HG03025 (cell line): ENCODE measurements around the gene JAZF1.

Experiments used
- ATAC-seq: cut with Tn5 transposase; IDR thresholded peaks from one replicate; pipeline ENCODE4 v1.9.1; 2021; ENCODE audit warnings: mild to moderate bottlenecking, moderate library complexity; ENCODE audit not compliant: unreplicated experiment, low FRiP score

The JAZF1 gene

DNA sequence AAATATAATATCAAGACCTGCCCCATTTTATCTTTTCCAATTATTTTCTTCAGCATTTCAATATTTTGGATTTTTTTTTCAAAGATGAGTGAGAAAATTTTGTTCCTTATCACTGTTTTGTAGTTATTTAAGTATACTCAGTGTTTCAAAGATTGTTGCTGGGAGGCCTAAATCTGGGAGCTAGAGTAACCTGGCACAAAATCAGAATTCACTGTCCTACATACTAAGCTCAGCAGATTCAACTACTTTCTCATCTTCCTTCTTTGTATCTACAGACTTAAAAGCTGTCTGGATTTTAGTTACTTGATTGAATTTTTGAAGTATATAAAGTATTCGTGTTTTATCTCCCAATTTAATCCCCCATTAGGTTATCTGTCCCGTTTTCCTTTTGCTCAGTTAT is 354.7 kb downstream of the JAZF1 start:
- ATAC-seq, result no peak

DNA sequence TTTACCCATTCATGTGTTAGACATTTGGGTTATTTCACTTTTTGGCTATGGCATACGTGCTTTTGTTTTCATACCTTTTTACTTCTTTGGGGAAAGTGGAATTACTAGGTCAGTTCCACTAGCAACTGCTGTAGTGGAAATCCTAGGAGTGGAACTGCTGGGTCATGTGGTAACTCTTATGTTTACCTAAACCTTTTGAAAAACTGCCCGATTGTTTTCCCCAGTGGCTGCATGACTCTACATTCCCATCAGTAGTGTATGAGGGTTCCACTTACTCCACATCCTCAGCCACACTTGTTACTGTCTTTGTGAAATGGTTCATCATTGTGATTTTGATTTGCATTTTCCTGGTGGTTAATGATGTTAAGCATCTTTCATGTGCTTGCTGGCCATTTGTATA is 358.4 kb downstream of the JAZF1 start:
- ATAC-seq, result no peak

DNA sequence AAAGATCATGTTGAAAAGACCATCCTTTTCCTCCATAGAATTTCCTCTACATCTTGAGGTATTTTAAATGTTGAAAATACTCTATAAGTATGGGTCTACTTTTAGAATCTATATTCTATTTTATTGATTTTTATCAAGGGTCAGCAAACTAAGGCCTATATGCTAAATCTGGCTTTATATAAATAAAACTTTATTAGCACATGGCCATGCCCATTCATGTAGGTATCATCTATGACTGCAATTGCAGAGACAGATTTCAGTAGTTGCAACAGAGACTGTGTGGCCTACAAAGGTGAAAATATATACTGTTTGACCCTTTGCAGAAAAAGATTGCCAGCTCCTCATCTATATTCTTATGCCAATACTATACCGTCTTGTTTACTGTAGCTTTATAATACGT is 367.9 kb downstream of the JAZF1 start:
- ATAC-seq, result no peak

DNA sequence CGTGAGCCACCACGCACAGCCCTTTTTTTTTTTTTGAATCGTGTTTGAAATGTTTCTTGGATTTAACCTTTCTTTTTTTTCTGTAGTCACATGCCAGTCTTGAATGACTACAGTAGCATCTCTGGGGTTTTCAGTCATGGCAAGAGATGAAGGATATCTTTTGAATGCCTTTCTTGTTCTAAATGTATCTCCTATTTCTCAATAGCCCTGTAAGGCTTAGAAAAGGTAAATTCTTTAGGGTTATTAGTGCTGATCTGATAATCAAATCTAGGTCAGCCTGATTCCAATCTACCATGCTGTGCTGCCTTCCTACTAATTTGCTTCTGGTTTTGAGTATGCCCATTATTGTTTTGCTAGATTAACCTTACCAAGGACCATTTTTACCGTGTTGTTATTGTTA is 370.4 kb downstream of the JAZF1 start:
- ATAC-seq, result no peak

DNA sequence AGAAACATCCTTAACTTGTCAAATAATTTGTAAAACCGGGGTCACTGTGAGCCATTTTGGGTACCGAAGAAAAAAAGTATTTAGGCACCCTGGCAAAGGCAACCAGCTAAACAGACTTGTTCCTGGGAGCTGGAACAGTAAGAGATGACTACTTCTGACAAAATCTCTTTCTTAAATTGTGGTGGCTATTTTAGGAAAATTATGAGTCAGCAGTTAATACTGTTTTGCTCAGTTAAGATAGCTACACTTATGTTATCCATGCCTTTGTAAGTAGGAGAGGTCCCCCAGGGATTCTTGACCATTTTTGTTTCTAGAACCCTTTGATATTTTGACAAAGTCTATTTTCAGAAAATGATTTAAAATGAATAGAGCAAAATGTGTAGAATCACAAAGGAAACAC is 372.0 kb downstream of the JAZF1 start:
- no peak for ATAC-seq

DNA sequence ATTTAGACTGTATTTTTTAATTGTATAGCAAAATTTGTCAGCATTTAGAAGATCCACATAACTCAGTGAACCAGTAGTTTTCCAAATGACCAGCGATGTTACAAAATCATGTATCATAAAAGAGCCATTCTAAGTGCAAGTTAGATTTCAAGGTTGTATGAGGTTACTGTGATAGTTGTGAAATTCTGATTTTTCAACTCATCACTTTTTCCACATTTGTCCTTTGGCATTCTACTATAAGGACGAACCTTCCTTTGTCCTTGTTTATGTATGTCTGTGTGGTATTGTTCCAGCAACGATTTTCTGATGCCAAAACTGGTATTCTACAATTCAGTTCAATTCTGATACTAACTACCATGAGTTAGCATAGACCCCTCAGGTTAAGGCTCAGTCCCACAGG is 376.5 kb downstream of the JAZF1 start:
- no peak for ATAC-seq

DNA sequence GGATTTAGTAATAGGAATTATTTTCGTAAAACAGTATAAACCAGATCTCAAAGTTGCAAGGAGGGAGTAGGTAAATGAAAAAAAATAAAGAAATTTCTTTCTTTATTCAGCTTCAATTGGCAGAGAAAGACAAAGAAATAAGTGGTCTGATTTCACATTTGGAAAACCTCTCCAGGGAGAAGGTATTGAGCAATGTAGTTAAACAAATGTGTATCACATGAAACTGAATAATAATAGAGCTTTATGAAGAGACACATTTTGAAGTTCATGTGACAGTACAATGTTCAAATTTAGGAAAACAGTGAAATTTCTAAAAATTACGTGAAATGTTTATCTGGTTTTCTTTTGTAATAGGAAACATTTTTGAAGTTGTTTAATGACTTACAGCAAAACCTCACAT is 377.6 kb downstream of the JAZF1 start:
- no peak for ATAC-seq

DNA sequence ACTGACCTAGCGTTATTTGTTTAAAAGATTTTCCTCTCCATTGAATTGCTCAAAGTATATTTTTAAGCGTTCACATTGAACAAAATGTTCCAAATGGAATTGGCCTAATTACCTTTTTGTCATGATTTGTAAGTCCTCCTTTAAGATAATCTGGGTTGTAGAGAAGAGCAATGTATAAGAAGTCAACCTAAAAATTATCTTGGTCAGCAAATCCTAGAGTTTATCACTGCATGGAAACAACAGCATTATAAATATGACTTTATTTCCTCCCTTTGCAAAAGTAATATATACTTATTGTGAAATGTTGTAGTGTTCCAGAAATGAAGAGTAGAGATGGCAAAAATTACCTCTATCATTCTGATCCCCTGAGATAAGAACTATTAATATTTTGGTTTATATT is 381.4 kb downstream of the JAZF1 start:
- no peak for ATAC-seq

DNA sequence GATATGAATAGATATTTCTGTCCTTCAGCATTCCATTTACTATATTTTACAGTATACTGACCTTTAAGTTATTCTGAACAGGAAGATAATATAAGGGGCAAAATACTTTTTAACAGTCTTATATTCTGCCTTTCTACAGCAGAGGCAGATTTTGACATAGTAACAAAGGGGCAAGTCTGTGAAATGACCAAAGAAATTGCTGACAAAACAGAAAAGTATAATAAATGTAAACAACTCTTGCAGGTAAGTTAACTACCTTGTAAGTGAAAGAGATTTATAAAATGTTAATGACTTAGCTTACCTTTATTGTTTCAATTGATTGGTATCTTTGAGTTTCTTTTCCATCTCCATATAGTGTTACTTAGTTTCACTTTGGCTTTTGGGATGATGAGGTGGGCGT is 384.6 kb downstream of the JAZF1 start:
- ATAC-seq, result no peak

DNA sequence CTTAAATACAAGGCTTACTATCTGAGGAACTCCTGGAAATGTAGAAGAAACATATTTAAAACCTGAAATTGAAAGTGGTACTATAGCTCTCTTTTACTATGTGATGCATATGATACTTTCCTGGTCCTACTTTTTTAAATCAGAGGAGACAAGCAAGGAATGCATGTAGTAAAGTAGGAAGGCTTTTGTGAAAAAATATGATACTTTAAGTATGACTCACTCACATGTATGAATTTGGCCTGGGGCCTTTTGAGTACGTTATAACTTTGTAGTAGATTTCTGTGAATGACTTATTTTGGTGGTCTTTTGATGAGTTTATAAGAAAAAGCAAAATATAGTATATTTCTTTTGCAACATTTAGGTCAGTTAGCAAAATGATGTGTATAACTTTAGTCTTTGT is 386.8 kb downstream of the JAZF1 start:
- no peak for ATAC-seq

DNA sequence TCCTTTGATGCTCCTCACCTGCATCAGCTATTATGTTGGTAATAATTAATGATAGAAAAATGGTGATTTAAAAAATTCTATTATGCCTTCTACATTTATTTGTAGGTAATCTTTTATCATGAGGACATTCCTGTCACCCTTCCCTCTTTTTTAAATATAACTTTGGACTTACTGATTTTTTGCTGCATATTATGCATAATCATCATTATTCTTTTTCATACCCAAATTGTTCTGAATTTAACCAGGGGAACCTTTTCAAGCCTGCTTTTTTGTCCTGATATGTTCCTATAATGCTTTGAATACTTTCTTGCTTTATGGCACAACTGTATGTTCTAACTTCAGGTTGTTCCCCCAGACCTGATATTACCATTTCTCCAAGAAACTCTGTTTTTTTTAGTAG is 392.2 kb downstream of the JAZF1 start:
- no peak for ATAC-seq

DNA sequence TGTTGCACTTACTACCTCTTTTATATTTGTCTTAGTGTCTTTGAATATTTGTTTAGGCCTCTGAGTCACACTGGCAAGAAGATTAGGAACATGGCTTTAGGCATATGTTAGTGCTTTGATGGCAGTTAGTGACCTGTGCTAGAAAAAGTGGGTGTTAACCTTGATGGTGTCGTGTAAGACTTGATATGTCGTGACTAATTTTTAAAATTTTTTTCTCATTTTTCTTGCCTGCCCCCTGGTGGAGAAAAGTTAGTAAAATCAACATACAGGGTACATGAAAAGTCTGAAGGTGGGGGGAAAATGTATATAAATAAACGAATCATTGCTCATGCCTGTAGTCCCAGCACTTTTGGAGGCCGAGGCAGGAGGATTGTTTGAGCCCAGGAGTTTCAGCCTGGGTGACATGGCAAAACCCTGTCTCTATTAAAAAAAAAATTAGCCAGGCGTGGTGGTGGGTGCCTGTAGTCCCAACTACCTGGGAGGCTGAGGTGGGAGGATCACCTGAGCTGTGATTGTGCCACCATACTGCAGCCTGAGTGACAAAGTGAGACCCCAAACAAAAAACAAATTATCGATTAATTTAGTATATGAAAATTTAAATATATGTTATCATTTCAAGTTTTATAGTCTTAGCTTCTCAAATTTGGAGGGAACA is 396.1 kb downstream of the JAZF1 start:
- no peak for ATAC-seq

DNA sequence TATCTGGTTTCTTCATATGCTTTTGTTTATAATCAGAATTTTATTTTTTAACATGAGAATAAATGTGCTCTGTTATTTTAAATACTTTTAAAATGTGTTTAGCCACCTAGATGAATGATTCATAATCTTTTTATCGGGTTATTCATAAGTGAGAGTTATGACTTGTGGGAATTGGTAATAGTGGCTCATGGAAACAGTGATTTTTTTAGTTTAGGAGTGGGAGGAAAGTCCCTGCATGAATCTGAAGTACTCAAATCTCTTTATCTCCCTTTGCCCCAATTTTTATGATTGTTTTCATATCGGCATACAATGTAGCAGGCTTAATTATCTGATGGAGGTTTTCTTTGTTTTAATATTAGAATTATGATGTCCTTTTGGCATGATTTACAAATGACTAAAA is 397.7 kb downstream of the JAZF1 start:
- no peak for ATAC-seq

DNA sequence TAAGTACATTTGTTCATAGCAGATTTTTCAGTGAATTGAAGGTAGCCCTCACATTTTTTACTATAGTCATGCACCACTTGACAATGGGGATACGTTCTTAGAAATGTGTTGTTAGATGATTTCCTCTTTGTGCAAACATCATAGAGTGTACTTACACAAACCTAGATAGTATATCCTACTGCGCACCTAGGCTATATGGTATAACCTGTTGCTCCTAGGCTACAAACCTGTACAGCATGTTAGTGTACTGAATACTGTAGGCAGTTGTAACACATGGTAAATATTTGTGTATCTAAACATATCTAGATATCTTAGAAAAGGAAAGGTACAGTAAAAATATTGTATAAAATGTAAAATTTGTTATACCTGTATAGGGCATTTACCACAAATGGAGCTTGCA is 399.4 kb downstream of the JAZF1 start:
- no peak for ATAC-seq
